OCI-LY3 (cell line): ENCODE results near the gene DEFB112.

Experiments
- H2AFZ ChIP-seq: fragments of 200-600, 300-600 bp; shearing (Covaris generic); 2 replicates; pipeline ENCODE4 v1.6.0; 2014; ENCODE audit warnings: antibody characterized with exemption, low read depth, low read length
- H3K27ac ChIP-seq: fragments of 200-600, 300-600 bp; sonication (generic); 2 replicates; pipeline ENCODE4 v1.5.1; 2014; ENCODE audit warnings: mild to moderate bottlenecking, low read length, moderate library complexity, mixed read lengths
- H3K27me3 ChIP-seq: fragments of 200-600, 300-600 bp; sonication (generic); 2 replicates; pipeline ENCODE4 v1.6.1; 2014; ENCODE audit warnings: low read depth, low read length, mixed read lengths
- H3K36me3 ChIP-seq: fragments of 200-600, 300-600 bp; sonication (generic); replicated peaks from 2 replicates; pipeline ENCODE3; 2014; ENCODE audit warnings: low read depth, low read length, mixed read lengths
- H3K4me1 ChIP-seq: fragments of 300-600, 200-600 bp; sonication (generic); 2 replicates; pipeline ENCODE4 v1.6.1; 2014; ENCODE audit warnings: low read length, mixed read lengths
- H3K4me2 ChIP-seq: fragments of 200-600, 300-600 bp; sonication (generic); 2 replicates; pipeline ENCODE4 v1.6.1; 2014; ENCODE audit warnings: low read length, mixed read lengths
- H3K4me3 ChIP-seq: fragments of 300-600, 200-600 bp; sonication (generic); 2 replicates; pipeline ENCODE4 v1.5.1; 2014; ENCODE audit warnings: antibody characterized with exemption, mild to moderate bottlenecking, low read length, moderate library complexity
- H3K79me2 ChIP-seq: fragments of 300-600, 200-600 bp; shearing (Covaris generic); 2 replicates; pipeline ENCODE4 v1.6.1; 2014; ENCODE audit warnings: mild to moderate bottlenecking, low read length, mixed read lengths
- H3K9ac ChIP-seq: fragments of 300-600, 200-600 bp; shearing (Covaris generic); 2 replicates; pipeline ENCODE4 v1.6.0; 2014; ENCODE audit warnings: mild to moderate bottlenecking, low read length, moderate library complexity
- H3K9me3 ChIP-seq: fragments of 200-600, 300-600 bp; shearing (Covaris generic); 2 replicates; pipeline ENCODE4 v1.6.1; 2014; ENCODE audit warnings: low read length, mixed read lengths; ENCODE audit not compliant: insufficient read depth
- H4K20me1 ChIP-seq: fragments of 200-600, 300-600 bp; sonication (generic); 2 replicates; pipeline ENCODE4 v1.6.1; 2016; ENCODE audit warnings: low read length, mixed read lengths; ENCODE audit not compliant: insufficient read depth
- CTCF ChIP-seq: fragments of 200-600, 300-600 bp; sonication (generic); IDR thresholded peaks from 2 replicates; pipeline ENCODE4 v1.5.1; 2014; ENCODE audit warnings: antibody characterized with exemption, low read length, low read depth
- EZH2phosphoT487 ChIP-seq: fragments of 200-600 bp; shearing (Covaris generic); IDR thresholded peaks from 2 replicates; pipeline ENCODE4 v1.6.1; 2018; ENCODE audit warnings: antibody characterized with exemption, mixed run types, low read depth

DEFB112 gene

DNA sequence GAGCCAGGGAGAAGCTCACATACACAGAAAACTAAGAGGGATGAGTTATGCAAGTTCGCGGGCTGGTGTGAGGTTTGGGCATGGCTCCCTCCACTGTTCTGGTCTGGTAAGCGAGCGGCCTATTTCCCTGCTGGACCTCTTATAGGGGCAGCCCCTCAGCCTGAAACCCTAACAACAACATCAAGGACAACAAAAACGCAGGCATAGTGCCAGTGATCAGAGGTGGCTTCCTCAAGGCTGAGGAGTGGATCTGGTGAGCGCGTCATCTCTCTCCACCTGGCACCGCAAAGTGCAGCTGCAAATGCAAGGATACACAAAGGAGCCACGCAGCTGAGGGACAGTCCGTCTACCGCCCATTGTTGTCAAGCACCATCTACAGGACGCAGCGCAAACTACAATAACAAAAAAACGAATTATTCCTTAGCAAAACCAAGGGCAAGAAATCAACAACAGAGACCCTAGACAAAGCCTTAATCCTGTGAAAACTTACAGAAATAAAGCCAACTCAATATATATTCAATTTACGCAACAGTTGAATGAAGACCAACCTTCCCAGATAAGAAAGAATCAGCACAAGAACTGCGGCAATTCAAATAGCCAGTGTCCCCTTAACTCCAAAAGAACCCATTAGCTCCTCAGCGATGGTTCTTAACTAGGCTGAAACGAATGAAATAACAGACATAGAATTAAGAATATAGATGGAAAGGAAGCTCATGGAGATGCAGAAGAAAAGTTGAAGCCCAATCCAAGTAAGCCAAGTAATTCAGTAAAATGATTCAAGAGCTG lies 18.8 kb downstream of the DEFB112 start:
- Histone ChIP-seq H3K36me3 (no peaks in the 10 kb centered on the region), H3K4me1 (no peaks in the 10 kb centered on the region), H3K79me2 (no peaks in the 10 kb centered on the region), H3K9me3 (no peaks in the 10 kb centered on the region), H3K4me3 (no peak overlapping the region), H3K27ac (no peak overlapping the region), H4K20me1 (no peaks in the 10 kb centered on the region), H3K27me3 (no peaks in the 10 kb centered on the region), H3K4me2 (no peak overlapping the region), H3K9ac (no peak overlapping the region), H2AFZ (no peak overlapping the region)
- TF ChIP-seq CTCF (peak; percentile 11; the same call in 1 of the 2 replicates), EZH2phosphoT487 (no peak)

GRCh38 chr6:50030350-50030749 lies 19.4 kb downstream of the DEFB112 start:
- H3K9me3 ChIP-seq, result no peaks in the 10 kb centered on the region
- no peaks in the 10 kb centered on the region for H4K20me1 ChIP-seq
- no peak overlapping the region for H3K4me3 ChIP-seq
- H2AFZ ChIP-seq, result no peak overlapping the region
- H3K27me3 ChIP-seq, result no peaks in the 10 kb centered on the region
- no peak overlapping the region for H3K4me2 ChIP-seq
- no peaks in the 10 kb centered on the region for H3K79me2 ChIP-seq
- no peak overlapping the region for H3K27ac ChIP-seq
- H3K36me3 ChIP-seq, result no peaks in the 10 kb centered on the region
- no peak for TF ChIP-seq EZH2phosphoT487
- TF ChIP-seq CTCF, result no peak
- H3K9ac ChIP-seq, result no peak overlapping the region
- no peaks in the 10 kb centered on the region for H3K4me1 ChIP-seq

- no peaks in the 10 kb centered on the region for H3K79me2 ChIP-seq
- no peaks in the 10 kb centered on the region for H3K27me3 ChIP-seq
- no peaks in the 10 kb centered on the region for H3K36me3 ChIP-seq
- no peak overlapping the region for H3K27ac ChIP-seq
- H3K9ac ChIP-seq, result no peak overlapping the region
- H3K4me2 ChIP-seq, result no peak overlapping the region
- H3K4me3 ChIP-seq, result no peak overlapping the region
- H3K4me1 ChIP-seq, result no peaks in the 10 kb centered on the region
- TF ChIP-seq CTCF (no peak), EZH2phosphoT487 (no peak)
- no peaks in the 10 kb centered on the region for H4K20me1 ChIP-seq
- H3K9me3 ChIP-seq, result no peaks in the 10 kb centered on the region
- no peak overlapping the region; the same call in 1 of the 2 replicates for H2AFZ ChIP-seq
These were observed 24.5 kb downstream of the DEFB112 start for GRCh38 chr6:50025258-50025657.

- H3K9me3 ChIP-seq, result no peaks in the 10 kb centered on the region
- H3K9ac ChIP-seq, result no peak within 1 kb of the TSS
- H3K27me3 ChIP-seq, result no peaks in the 10 kb centered on the region
- H4K20me1 ChIP-seq, result no peaks in the 10 kb centered on the region
- TF ChIP-seq EZH2phosphoT487 (no peak), CTCF (no peak)
- H3K79me2 ChIP-seq, result no peaks in the 10 kb centered on the region
- no peak within 1 kb of the TSS for H3K4me3 ChIP-seq
- no peak within 1 kb of the TSS for H3K27ac ChIP-seq
- H3K36me3 ChIP-seq, result no peaks in the 10 kb centered on the region
- no peak within 1 kb of the TSS for H3K4me2 ChIP-seq
- no peaks in the 10 kb centered on the region for H3K4me1 ChIP-seq
- H2AFZ ChIP-seq, result no peak within 1 kb of the TSS
These were observed 27.8 kb downstream of the DEFB112 start, which contains the start of gene DEFB110 for GRCh38 chr6:50021894-50022293. Gene DEFB110 (minus strand): TSS chr6:50021994. CDS start chr6:50021935, 59 bp downstream.
